Nucleus accumbens (tissue), 56 donors: ENCODE results near the gene AK5.

ENCODE experiments used
- DNase-seq, 56 donors: peaks; one replicate each; lab custom pipeline; 2025; lab: John Stamatoyannopoulos, UW

AK5 gene

DNA sequence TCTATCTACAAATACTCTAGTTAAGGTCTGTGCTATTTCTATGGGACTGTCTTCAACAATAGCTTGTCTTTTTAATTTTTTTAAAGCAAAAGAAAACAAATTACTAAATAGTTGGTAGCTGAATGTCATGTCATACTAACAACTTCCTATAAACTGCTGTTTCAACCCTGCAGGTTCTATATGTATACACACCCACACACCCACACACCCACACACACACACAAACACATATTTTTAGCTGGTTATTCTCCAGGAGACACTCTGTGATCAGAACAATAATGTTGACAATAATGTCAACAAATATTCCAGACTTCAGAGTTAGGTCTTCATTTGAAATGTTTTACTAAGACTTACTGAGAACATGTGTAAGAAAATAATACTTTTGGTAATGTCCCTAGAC is 66.7 kb downstream of the AK5 start:
- DNase-seq = no peak

DNA sequence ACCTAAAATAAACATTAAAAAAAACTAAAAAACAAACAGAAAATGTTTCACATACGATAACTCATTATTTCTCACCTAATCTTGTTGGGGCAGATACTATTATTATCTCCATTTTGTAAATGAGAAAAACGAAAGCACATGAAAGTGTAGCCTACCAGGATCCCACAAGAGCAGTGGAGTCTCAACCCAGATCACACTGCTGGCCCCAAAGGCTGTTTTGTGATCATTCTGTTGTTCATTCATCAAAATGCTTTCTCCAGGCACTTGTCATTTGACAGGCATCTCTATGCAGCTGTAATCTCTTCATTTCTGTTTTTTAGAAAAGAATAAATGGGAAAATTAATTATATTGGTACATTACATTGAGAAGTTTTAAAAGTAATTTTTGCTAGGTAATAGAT is 67.5 kb downstream of the AK5 start:
- peak in 1 of 56 donors; percentile 14 for DNase-seq

DNA sequence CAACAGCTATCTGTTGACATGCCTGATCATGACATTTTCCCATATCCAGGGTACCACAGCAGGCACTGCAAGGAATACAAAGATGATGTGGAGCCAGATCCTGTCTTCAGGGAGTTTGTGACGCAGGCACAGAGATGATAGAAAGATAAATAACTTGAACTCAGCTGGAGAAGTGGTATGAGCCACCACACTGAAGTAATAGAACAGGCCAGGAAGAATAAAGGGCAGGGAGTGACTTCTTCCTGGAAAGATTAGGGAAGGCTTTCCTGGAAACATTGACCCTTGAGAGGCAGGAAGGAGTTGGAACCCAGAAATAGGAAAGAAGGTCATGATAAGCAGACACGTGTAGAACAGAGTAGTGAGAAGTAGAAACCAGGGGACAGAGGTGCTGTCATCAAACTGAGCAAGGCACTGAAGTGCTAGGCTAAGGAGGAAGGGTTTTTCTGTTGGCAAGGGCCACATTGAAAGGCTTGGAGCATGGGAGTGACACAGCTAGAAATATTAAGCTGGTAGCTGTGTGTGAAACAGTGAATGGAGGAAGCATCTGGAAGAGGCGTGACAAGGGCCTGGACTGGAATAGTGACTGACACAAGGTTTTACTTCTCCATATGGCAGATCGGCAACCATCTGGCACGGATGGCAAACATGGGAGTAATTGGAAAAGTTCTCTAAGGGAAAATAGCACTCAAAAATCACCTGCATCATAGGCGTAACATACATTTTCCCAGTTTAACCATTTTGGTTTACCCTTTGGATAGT is 68.4 kb downstream of the AK5 start:
- no peak for DNase-seq

DNA sequence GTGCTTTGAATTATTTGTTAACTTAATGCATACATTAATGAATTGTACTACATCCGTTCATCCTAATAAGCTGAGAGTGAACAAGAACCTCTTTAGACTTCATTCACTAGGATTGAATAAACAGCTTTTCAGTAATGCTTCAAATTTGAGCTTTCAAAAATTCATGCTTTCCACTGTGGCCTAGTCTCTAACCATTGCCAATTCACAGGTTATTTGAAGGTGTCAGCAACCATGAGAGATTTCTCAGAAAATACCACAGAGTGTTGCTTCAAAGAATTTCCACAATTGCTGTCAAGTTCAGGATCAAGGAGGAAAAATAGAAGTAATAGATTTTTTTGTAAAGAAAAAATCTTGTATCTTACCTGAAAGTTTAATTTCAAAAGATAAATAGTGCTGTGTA is 72.7 kb downstream of the AK5 start:
- DNase-seq = no peak

DNA sequence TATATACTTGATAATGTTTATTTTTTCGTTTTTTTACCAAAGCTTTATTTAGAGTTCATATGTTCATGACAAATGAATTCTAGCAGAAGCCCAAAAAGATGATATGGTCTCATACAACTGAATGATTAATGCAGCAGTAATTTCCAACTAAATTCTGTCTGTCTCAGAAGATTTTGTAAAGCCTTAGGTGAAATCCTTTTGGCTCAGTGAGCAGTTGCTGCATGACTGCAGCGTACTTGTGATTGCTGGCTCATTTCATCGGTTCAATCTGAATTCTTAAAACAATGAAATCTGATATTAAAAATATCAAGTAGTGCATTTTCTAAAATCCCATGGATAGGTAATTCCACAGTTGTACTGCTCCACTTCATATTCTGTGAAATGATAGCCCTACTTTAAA is 73.2 kb downstream of the AK5 start:
- no peak for DNase-seq

DNA sequence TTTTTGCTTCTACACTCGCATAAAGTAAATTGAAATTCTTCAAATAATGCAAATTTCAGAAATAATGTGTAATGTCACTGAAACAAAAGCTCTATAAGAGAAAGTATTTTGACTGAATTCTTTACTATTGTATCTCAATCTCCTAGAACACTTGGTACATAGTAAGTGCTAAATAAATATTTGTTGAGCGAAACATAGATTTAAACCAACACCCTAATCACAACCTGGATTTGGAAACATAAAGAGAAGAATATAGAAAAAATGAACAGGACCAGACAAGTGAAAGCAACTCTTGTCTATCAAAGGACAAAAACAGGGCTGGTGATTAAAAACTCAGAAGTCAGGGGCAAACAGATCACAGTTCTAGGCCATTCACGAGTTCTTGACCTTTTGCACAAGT is 74.3 kb downstream of the AK5 start:
- no peak for DNase-seq

DNA sequence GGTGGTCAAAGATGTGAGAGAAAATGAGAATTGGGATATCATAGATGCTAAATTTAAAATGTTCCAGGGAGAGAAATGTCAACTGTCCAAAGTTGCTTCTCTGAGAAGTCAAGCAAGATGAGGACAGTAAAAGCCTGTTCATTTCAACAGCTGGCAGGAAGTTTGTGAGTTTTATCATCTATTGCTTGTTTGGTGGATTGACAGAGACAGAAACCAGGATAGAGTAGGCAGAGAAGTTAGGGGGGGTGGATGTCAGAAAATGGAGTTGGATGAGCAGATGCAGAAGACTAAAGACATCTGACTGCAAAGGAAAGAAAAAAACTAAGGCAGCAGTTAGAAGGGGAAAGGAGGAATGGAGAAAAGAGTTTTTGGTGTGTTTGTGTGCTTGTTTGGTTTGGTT is 78.4 kb downstream of the AK5 start:
- DNase-seq = no peak

DNA sequence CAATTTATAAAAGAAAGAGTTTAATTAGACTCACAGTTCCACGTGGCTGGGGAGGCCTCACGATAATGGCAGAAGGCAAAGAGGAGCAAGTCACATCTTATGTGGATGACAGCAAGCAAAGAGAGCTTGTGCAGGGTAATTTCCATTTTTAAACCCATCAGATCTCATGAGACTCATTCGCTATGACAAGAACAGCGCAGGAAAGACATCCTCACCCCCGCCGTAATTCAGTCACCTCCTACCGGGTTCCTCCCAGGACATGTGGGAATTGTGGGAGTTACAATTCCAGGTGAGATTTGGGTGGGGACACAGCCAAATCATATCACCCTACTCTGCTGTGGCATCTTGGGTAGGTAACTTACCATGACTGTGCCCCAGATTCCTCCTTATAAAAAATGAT is 79.8 kb downstream of the AK5 start:
- peak in 2 of 56 donors; percentile 11 to 18 for DNase-seq

DNA sequence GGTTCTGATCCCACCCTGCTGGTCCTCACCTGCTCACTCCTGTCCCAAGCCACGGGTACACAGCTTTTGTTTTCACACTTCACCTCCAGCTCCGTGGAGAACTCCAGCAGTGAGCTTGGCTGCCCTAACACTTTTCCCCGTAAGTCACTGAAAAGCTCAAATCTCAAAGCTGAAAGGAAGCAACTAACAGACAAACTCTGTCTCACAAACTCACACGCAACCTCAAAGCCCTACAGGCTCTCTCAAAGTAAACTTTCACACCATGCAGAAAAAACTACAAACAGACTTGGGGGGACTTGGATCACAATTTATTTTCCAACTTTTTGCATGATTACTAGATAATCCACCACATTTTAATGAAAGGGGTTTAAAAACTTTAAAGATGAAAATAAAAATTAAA is 88.3 kb downstream of the AK5 start:
- peak in 1 of 56 donors; percentile 7 for DNase-seq

DNA sequence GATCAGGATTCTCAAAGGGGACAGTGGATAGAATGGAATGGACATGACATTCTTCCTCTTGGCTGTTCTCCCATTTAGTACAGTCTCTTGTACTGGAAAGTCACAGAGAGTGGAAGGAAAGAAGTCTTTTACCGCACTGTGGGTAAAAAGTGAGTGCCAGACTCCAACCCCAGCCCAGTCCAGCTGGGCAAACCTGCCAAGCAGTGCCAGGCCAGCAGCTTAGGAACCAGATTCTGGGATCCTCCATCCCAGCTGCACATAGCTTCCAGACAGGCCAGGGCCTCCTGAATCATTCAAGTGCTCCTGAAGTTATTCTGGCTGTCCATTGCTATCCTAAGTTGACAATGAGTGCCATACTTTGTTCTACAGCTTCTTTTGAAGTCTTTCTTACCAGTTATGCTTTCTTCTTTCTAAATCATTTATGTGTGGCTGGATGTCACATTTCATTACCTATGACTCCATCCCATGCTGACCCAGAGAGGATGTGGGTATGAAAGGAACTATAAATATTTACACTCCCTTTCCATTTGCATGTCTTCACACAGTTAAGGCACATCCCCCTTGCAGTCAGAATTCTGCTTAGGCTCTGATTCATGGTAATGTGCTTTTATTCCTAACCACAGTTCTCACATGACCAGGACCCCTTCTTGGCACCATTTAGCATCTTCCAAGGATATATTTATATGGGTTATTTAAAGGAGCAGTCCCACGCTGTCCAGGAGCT is 88.9 kb downstream of the AK5 start:
- peak in 1 of 56 donors; percentile 17 for DNase-seq

DNA sequence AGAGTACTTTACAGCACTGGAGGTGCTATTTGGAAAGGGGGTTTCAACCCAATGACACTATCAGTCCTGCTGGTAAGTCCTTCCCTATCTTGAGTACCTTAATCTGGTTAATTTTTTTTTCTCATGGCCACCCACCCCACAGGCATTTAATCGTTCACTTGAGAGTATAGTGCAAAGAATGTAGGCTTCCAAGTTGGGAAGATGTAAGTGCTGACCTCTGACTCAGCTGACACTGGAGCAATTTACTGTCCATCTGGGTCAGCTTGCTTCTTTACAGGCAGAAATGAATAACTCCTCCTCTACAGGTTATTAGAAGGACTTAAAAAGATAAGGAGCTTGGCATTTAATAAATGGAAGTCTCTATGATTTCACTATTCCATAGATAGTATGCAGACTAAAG is 89.6 kb downstream of the AK5 start:
- DNase-seq = no peak

DNA sequence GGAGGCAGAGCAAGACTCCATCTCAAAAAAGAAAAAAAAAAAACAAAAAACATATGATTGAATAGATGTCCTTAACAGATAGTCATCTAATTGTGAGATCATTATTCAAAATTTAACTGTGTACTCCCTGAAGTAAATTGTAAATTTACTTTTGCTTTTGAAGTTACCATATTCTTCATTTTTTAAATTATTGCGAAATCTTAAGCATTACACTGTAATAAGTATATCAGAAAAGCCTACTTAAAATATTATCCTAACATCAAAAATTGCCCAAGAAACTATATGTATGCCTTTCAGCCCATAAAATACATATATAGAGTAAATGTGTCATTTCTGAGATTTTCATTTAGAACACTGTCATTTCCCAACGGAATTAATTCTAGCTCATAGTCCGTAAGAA is 91.9 kb downstream of the AK5 start:
- DNase-seq = no peak

DNA sequence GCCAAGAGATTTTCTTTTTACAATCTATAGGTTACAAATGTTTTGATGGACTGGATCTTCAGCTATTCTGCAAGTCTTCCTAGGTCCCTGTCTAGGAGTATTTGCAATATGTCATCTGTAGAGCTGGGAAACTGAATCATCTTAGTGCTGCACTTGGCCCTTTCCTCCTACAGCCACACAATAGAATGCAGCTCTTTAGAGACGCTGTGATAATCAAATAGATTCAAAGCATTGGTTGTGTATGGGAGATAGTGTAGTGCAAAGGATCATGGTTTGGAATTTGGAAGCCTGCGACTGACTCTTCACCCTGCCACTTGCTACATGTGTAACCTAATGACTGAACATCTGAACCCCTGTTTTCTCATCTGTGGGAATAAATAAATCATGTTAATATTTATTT is 93.7 kb downstream of the AK5 start:
- no peak for DNase-seq

DNA sequence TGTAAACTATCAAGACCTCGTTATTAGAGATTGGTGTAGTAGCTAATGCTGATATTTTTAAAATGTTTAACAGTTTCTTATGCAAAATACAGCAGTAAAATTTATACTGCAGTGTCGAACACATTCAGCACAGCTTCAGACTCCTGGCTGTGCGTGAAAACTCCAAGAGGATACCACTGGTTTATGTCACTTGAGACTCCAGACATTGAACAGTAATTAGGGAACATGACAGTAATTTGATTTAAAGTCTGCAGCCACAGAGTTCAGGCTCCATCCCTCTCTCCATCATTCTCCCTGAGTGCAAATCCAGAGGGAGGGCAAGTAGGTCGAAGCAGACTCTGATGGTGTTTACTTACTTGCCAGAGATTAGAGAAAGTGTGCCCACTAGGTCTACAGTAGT is 94.2 kb downstream of the AK5 start:
- no peak for DNase-seq

DNA sequence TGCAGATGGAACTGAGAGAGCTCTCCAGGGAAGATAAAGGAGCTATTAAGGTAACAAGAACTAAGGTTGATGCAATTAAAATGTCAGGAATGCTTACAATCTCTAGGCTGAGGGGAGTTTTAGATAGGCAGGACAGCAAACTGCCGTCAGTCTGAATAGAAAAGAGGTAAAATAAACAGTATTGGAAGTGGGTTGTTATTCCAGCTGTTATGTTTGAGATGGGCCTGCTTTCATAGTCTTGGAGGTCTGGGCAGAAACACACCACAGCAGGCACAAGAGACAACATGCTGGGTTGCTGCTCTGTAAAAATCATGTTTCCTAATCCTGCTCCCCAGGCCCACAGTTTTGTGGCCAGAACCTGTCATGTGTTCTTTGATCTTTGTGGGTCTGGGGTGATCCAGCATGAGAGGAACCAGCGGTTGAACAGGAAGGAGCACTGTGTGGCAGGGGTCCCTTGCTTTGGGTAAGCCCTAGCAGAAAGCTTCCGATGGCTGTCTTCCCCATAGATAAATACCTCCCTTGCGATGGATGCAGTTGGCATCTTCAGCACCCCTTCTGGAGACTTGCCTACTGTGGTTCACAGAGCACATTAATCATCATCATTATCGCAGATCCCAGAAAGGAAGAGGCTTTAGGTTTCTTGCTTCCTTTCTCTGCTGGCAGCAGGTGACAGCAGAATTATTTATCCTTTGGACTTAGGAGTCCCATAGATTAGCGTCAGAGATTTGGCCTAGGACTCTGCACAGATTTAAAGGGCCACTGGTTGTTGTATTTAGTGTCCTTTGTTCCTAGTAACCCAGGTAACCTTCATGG is 97.1 kb downstream of the AK5 start:
- DNase-seq = no peak

DNA sequence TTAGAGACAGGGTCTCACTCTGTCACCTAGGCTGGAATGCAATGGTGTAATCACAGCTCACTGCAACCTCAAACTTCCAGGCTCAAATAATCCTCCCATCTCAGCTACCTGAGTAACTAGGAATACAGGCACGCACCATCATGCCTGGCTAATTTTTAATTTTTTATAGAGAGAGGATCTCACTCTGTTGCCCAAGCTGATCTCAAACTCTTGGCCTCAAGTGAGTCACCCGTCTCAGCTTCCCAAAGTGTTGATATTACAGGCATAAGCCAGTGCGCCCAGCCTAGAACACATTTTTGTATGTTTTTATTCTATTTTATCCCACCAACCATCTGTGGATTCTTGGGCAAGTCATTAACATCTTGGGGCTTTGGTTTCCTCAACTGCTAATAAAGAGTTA is 100.5 kb downstream of the AK5 start:
- DNase-seq = no peak

DNA sequence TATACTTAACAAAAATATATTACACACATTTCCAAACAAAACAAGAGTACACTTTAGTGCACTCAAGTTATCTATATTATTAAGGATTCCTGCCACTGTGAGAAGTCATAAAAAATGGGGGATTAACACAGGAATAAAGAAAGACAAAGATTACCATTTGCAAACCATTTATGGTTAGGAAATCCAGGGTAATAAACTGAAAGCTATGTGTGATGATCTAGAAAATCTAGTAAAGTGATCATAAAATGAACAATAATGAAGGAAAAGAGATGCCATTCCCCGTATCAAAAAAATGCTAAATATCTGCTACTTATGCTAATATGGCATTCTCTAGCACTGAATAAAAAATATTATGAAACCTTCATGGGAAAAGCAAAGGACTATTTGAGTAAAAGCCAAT is 101.4 kb downstream of the AK5 start:
- DNase-seq = no peak

DNA sequence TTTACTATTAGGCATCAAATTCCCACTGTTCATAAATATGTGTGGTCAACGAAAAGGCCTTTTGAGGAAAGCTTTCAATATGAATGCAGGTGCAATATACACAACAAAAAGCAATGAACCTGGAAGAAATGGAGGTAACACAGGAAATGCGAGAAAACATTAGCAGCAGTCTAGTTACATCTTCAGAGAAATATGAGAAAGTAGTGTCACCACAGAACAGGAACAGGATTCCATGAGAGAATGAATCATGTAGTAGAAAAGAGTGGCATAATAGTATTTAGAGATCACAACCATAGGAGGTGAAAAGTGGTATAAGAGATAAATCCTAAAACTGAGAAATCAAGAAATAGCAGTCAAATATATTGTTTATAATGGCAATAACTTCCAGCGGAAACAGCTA is 103.7 kb downstream of the AK5 start:
- DNase-seq = no peak

DNA sequence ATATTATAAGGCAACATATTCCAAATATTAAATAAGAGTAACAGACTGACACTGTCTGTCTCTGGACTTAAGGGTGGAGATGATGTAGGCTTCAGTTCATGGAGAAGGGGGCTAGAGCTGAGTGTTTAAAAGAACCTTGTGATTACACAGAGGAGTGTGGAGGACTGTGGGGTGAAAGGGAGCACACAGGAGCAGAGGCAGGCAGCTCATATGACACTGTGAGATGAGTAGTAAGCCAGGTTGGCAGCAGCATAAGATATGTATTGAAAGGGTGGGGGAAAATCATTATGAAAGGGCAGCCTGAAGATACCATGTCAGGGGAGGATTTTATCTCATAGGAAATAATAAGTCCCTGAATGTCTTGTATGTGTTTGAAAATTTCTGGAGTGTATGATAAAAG is 104.5 kb downstream of the AK5 start:
- DNase-seq = no peak

DNA sequence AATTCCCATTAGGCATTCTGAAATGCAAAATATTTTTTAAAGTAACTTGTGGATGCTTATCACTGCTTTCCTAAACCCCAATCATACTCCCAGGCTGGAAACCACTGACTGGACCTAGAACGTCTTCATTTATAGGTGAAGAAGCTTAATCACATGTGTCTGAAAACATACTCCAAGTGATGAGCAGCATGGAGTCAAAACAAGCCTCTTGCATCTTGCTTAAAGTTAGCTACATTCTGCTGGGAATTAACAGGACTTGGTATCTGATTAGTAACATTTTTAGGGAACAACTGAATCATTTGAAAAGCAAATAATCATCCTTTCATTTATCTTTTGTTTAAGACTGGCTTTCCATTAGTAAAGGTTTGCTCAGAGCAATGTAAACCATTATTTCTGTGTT is 105.7 kb downstream of the AK5 start:
- no peak for DNase-seq

DNA sequence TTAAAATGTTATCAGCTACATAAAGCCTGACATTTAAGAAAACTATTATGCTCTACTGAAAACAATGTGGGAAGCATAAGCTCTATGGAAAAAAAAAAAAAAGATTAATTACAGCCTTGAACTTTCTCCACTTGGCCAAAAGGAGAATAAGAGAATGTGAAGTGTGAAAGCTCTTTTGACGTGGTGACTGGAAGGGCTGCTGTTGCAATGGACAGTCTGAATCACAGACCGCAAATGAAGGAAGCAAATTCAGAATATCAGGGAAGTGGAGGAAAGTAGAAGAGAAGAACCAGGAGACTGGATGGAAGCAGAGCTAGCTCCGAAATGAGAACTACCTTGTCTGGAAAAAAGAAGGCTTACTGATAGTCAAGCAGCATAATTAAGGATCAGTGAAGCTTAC is 106.8 kb downstream of the AK5 start:
- DNase-seq = no peak

DNA sequence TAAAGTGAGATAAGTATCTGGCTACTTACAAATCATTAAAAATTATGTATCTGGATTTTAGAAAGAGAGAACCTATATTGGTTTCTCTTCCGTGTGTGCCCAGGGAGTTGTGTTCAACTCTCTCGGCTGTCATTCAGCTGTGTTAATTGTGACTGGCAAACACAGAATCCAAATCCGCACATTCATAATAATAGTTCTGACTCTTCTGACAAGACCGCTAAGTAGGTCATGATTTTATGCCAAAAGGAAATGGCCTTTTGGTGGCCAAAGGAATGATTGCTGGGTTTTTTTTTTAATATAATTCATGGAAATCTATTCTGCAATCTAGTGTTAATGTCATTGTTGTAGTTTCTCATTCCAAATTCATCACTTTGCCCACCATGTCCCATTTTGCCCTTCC is 110.7 kb downstream of the AK5 start:
- DNase-seq = no peak
